Activated T-helper 17 cell treated with anti-CD3 and anti-CD28 coated beads, Interleukin-2, amount 50 U/mL, for 72 hours (primary cell): ENCODE data around the gene CDIPT. TPM values are rescaled to one million over a fixed set of nuclear protein-coding genes. Genes with fewer than 3 reads are reported as not detected.
"Not testable (repeated sequence)": the region's sequence is repeated elsewhere in the genome, so short reads cannot be mapped to it uniquely, and the experiment has no call there.

Experiments
- ATAC-seq: fragments of 150-1000 bp; cut with Tn5 transposase; replicated peaks from 2 replicates; pipeline ENCODE4 v1.10.0; 2021; ENCODE audit warnings: mild to moderate bottlenecking, moderate library complexity
- H3K27ac Mint-ChIP-seq: one replicate; pipeline ENCODE4 v1.8.0; 2022; ENCODE audit warnings: mixed read lengths
- H3K27me3 Mint-ChIP-seq: one replicate; pipeline ENCODE4 v1.8.0; 2022; ENCODE audit warnings: mixed read lengths
- H3K36me3 Mint-ChIP-seq: one replicate; pipeline ENCODE4 v1.8.0; 2022; ENCODE audit warnings: low read depth, mild to moderate bottlenecking, mixed read lengths
- H3K4me1 Mint-ChIP-seq: one replicate; pipeline ENCODE4 v1.8.0; 2022; ENCODE audit warnings: mixed read lengths
- H3K4me3 Mint-ChIP-seq: one replicate; pipeline ENCODE4 v1.8.0; 2022; ENCODE audit warnings: mild to moderate bottlenecking, mixed read lengths
- H3K9me3 Mint-ChIP-seq: one replicate; pipeline ENCODE4 v1.8.0; 2022; ENCODE audit warnings: mixed read lengths
- total RNA-seq, 2 donors: library from RNA; stranded (reverse); gene quantifications; one replicate each; pipeline ENCODE4 v1.2.3, GENCODE V29; 2022

CDIPT gene
- total RNA-seq, 2 donors from 2014 or later = 36.1 to 45.9 TPM

- H3K36me3 Mint-ChIP-seq = no peaks in the 10 kb centered on the region
- H3K4me3 Mint-ChIP-seq = peak within 1 kb of the TSS; percentile 89
- H3K27me3 Mint-ChIP-seq = peaks cover 27% of the 10 kb centered on the region
- ATAC-seq = peak; percentile 94
- peak within 1 kb of the TSS; percentile 71 for H3K27ac Mint-ChIP-seq
- H3K4me1 Mint-ChIP-seq = peaks cover 12% of the 10 kb centered on the region
- H3K9me3 Mint-ChIP-seq = no peaks in the 10 kb centered on the region
These were observed 37.3 kb upstream of the CDIPT start, which contains the start of gene ASPHD1 for GRCh38 chr16:29900102-29900887. TSS of gene ASPHD1 (plus strand) at chr16:29900488. CDS start at chr16:29900972, 484 bp downstream.

GRCh38 chr16:29899516-29900101 lies 36.6 kb upstream of the CDIPT start, which contains the start of gene SEZ6L2:
TSS of gene SEZ6L2 (minus strand) at chr16:29899550. CDS start at chr16:29899019, 531 bp downstream.
- peaks cover 12% of the 10 kb centered on the region for H3K4me1 Mint-ChIP-seq
- H3K27me3 Mint-ChIP-seq = peaks cover 27% of the 10 kb centered on the region
- peak within 1 kb of the TSS; percentile 71 for H3K27ac Mint-ChIP-seq
- peak within 1 kb of the TSS; percentile 89 for H3K4me3 Mint-ChIP-seq
- H3K36me3 Mint-ChIP-seq = no peaks in the 10 kb centered on the region
- peak; percentile 19 for ATAC-seq
- H3K9me3 Mint-ChIP-seq = no peaks in the 10 kb centered on the region

- Mint-ChIP-seq H3K27me3 (peaks cover 27% of the 10 kb centered on the region), H3K36me3 (no peaks in the 10 kb centered on the region), H3K4me3 (peak overlapping the region; percentile 46), H3K27ac (no peak overlapping the region), H3K4me1 (peaks cover 12% of the 10 kb centered on the region), H3K9me3 (no peaks in the 10 kb centered on the region)
- no peak for ATAC-seq
These were observed 35.9 kb upstream of the CDIPT start for GRCh38 chr16:29898804-29899515.

- no peak overlapping the region for H3K27ac Mint-ChIP-seq
- H3K4me3 Mint-ChIP-seq = no peak overlapping the region
- ATAC-seq = no peak
- no peaks in the 10 kb centered on the region for H3K36me3 Mint-ChIP-seq
- H3K27me3 Mint-ChIP-seq = peaks cover 27% of the 10 kb centered on the region
- peaks cover 7% of the 10 kb centered on the region for H3K4me1 Mint-ChIP-seq
- no peaks in the 10 kb centered on the region for H3K9me3 Mint-ChIP-seq
These were observed 35.2 kb upstream of the CDIPT start for GRCh38 chr16:29898135-29898803.

GRCh38 chr16:29897333-29897732 lies 34.3 kb upstream of the CDIPT start:
- ATAC-seq = no peak
- Mint-ChIP-seq H3K36me3 (no peaks in the 10 kb centered on the region), H3K4me3 (no peak overlapping the region), H3K4me1 (peaks cover 7% of the 10 kb centered on the region), H3K27me3 (peaks cover 27% of the 10 kb centered on the region), H3K27ac (no peak overlapping the region), H3K9me3 (no peaks in the 10 kb centered on the region)

GRCh38 chr16:29896841-29897240 lies 33.8 kb upstream of the CDIPT start:
- H3K27ac Mint-ChIP-seq = no peak overlapping the region
- no peak for ATAC-seq
- peaks cover 7% of the 10 kb centered on the region for H3K4me1 Mint-ChIP-seq
- H3K36me3 Mint-ChIP-seq = no peaks in the 10 kb centered on the region
- H3K27me3 Mint-ChIP-seq = peaks cover 27% of the 10 kb centered on the region
- H3K4me3 Mint-ChIP-seq = no peak overlapping the region
- H3K9me3 Mint-ChIP-seq = no peaks in the 10 kb centered on the region

- peaks cover 23% of the 10 kb centered on the region for H3K27me3 Mint-ChIP-seq
- H3K4me3 Mint-ChIP-seq = no peak overlapping the region
- H3K36me3 Mint-ChIP-seq = no peaks in the 10 kb centered on the region
- no peaks in the 10 kb centered on the region for H3K4me1 Mint-ChIP-seq
- no peak for ATAC-seq
- H3K9me3 Mint-ChIP-seq = no peaks in the 10 kb centered on the region
- no peak overlapping the region for H3K27ac Mint-ChIP-seq
These were observed 31.3 kb upstream of the CDIPT start for GRCh38 chr16:29894352-29894751.

GRCh38 chr16:29893553-29893952 lies 30.5 kb upstream of the CDIPT start:
- H3K27me3 Mint-ChIP-seq = peaks cover 19% of the 10 kb centered on the region
- no peak for ATAC-seq
- no peaks in the 10 kb centered on the region for H3K4me1 Mint-ChIP-seq
- no peaks in the 10 kb centered on the region for H3K36me3 Mint-ChIP-seq
- H3K4me3 Mint-ChIP-seq = no peak overlapping the region
- H3K27ac Mint-ChIP-seq = no peak overlapping the region
- no peaks in the 10 kb centered on the region for H3K9me3 Mint-ChIP-seq

- Mint-ChIP-seq H3K9me3 (no peaks in the 10 kb centered on the region), H3K4me3 (no peak overlapping the region), H3K27me3 (peaks cover 8% of the 10 kb centered on the region), H3K4me1 (no peaks in the 10 kb centered on the region), H3K36me3 (no peaks in the 10 kb centered on the region), H3K27ac (no peak overlapping the region)
- no peak for ATAC-seq
These were observed 29.4 kb upstream of the CDIPT start for GRCh38 chr16:29892458-29892813.

GRCh38 chr16:29891525-29892457 lies 28.8 kb upstream of the CDIPT start:
- H3K4me1 Mint-ChIP-seq = no peaks in the 10 kb centered on the region
- no peak overlapping the region for H3K27ac Mint-ChIP-seq
- H3K36me3 Mint-ChIP-seq = no peaks in the 10 kb centered on the region
- H3K27me3 Mint-ChIP-seq = peaks cover 4% of the 10 kb centered on the region
- no peaks in the 10 kb centered on the region for H3K9me3 Mint-ChIP-seq
- no peak for ATAC-seq
- H3K4me3 Mint-ChIP-seq = no peak overlapping the region

- ATAC-seq, H3K4me1 Mint-ChIP-seq, H3K27ac Mint-ChIP-seq, H3K4me3 Mint-ChIP-seq, H3K9me3 Mint-ChIP-seq, H3K36me3 Mint-ChIP-seq, H3K27me3 Mint-ChIP-seq: not testable (repeated sequence)
These were observed 26.3 kb upstream of the CDIPT start for GRCh38 chr16:29889372-29889771.

- H3K4me3 Mint-ChIP-seq = no peak overlapping the region
- no peaks in the 10 kb centered on the region for H3K36me3 Mint-ChIP-seq
- H3K9me3 Mint-ChIP-seq = no peaks in the 10 kb centered on the region
- H3K27me3 Mint-ChIP-seq = peaks cover 19% of the 10 kb centered on the region
- no peak overlapping the region for H3K27ac Mint-ChIP-seq
- no peak for ATAC-seq
- no peaks in the 10 kb centered on the region for H3K4me1 Mint-ChIP-seq
These were observed 21.0 kb upstream of the CDIPT start for GRCh38 chr16:29883987-29884386.

GRCh38 chr16:29881050-29881449 lies 18.0 kb upstream of the CDIPT start:
- Mint-ChIP-seq H3K9me3 (no peaks in the 10 kb centered on the region), H3K4me3 (no peak overlapping the region), H3K4me1 (peaks cover 8% of the 10 kb centered on the region), H3K36me3 (no peaks in the 10 kb centered on the region), H3K27me3 (peaks cover 27% of the 10 kb centered on the region), H3K27ac (no peak overlapping the region)
- no peak for ATAC-seq
